ENCODE results near the gene DNLZ.
A peak's percentile ranks its signal among the peaks of the same experiment; 100 is the strongest.
"Not testable (repeated sequence)": the region's sequence is repeated elsewhere in the genome, so short reads cannot be mapped to it uniquely, and the experiment has no call there.

The DNLZ gene

GRCh38 chr9:136326061-136326760, 37.3 kb downstream of the DNLZ start:
- H3K4me3 ChIP-seq: no peak overlapping the region
- H3K27ac ChIP-seq: peak overlapping the region in 20 of 21 experiments; percentile 66 to 87 (median 75)

GRCh38 chr9:136325358-136325757, 38.2 kb downstream of the DNLZ start:
- H3K4me3 ChIP-seq: no peak overlapping the region
- H3K27ac ChIP-seq: peak overlapping the region in 6 of 21 experiments; percentile 29 to 84 (median 68)

DNA sequence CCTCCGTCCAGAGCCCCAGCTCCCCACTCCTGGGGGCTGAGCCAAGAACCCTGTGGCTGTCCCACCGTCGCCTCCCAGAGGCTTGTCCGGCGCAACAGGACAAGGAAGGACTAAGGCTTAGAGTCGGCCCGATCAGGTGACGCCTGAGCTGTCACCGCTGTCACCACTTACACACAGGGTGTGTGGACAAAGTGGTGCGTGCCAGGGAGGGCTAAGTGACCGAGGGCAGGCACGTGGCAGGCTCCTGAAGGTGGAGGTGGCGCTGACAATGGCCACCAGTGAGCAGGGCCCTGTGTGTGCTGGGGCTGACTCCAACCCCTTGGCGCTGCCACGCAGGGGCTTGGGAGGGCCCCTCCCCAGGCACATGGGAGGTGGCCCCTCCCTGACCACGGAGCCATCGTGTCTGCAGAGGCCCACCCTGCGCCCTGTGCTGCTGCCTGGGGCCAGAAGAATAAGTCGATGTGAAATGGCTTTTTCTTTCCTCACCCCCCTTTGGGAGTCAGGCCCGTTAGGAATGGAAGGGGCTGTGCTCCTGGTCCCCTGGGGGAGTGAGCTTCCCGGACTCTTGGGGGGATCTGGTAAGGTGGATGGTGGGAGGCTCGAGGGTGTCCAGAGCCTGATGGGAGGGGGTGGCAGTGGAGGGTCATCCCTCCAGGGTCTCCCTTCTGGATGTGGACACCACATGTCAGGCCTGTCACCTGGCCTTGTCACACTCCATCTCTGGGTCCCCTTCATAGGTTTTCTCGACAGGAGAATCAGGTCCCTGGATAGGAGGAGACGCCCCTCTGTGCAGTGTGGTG, 38.8 kb downstream of the DNLZ start:
- H3K27ac ChIP-seq: peak overlapping the region in 3 of 21 experiments; percentile 14 to 25 (median 20)
- no peak overlapping the region for H3K4me3 ChIP-seq

DNA sequence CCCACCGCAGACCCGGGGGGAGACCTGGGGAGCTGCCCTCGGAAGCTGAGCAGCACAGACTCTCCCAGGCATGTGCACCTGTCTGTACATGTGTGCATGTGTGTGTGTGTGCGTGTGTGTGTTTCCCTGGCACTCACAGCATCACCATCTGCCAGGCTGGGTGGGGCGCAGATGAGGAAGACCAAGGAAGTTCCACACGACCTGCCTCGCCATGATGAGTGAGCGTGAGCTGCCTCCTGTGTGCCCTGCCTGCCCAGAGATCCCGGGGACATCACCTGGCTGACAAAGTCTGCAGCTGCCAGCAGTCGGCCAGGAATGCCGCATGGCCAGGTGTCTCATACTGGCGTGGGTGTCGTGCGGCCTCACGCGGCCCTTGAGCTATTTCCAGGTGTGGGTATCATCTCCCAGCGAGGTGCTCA, 40.2 kb downstream of the DNLZ start:
- Histone ChIP-seq H3K27ac (peak overlapping the region in 1 of 21 experiments; percentile 22), H3K4me3 (no peak overlapping the region)

- H3K27ac ChIP-seq: no peak overlapping the region
- H3K4me3 ChIP-seq: no peak overlapping the region
These were observed 40.7 kb downstream of the DNLZ start for GRCh38 chr9:136322756-136323330.

DNA sequence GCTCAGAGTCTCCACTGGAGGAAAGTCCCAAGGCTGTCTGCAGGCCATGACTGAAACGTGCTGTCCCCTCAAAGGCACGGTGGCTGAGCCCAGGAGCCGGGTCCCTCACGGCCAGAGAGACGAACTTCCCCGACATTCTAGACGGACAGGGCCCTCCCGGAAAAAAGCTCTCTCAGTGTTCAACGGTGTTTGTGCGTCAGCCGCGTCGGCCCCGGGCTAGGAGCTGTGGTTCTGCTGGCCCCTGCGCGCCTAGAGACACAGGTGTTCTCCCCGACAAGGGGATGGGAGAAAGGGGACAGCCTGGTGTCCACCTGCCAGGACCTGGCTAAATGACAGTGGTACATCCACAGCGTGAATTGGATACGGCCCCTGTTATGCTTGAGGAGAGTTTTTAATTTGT, 42.0 kb downstream of the DNLZ start:
- no peak overlapping the region for H3K27ac ChIP-seq

GRCh38 chr9:136320972-136321371, 42.6 kb downstream of the DNLZ start:
- not testable (repeated sequence) for H3K4me3 ChIP-seq, H3K27ac ChIP-seq

More for the DNA sequence above, 42.0 kb downstream of the DNLZ start:
- H3K4me3 ChIP-seq: no peak overlapping the region

DNA sequence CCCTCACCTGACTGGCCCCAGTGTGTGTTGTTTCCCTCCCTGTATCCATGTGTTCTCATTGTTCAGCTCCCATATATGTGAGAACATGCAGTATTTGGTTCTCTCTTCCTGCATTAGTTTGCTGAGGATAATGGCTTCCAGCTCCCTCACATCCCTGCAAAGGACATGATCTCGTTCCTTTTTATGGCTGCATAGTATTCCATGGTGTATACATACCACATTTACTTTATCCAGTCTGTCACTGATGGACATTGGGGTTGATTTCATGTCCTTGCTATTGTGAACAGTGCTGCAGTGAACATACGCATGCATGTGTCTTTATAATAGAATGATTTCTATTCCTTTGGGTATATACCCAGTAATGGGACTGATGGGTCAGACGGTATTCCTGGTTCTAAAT, 43.6 kb downstream of the DNLZ start:
- H3K4me3 ChIP-seq, H3K27ac ChIP-seq: not testable (repeated sequence)

DNA sequence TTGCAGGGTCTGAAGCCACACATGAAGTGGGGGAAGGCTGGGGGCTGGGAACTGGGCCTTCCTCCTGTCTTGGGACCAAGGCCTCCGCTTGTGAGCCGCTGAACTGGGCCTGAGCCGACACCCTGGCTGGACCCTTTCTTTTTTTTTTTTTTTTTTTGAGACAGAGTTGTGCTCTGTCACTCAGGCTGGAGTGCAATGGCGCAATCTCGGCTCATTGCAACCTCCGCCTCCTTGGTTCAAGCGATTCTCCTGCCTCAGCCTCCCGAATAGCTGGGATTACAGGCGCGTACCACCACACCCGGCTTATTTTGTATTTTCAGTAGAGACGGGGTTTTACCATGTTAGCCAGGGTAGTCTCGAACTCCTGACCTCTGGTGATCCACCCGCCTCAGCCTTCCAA, 44.3 kb downstream of the DNLZ start:
- not testable (repeated sequence) for H3K4me3 ChIP-seq, H3K27ac ChIP-seq

- no peak overlapping the region for H3K4me3 ChIP-seq
- no peak overlapping the region for H3K27ac ChIP-seq
These were observed 44.7 kb downstream of the DNLZ start for GRCh38 chr9:136318776-136319241.

- Histone ChIP-seq H3K4me3 (no peak overlapping the region), H3K27ac (no peak overlapping the region)
These were observed 45.3 kb downstream of the DNLZ start for GRCh38 chr9:136318111-136318775.

DNA sequence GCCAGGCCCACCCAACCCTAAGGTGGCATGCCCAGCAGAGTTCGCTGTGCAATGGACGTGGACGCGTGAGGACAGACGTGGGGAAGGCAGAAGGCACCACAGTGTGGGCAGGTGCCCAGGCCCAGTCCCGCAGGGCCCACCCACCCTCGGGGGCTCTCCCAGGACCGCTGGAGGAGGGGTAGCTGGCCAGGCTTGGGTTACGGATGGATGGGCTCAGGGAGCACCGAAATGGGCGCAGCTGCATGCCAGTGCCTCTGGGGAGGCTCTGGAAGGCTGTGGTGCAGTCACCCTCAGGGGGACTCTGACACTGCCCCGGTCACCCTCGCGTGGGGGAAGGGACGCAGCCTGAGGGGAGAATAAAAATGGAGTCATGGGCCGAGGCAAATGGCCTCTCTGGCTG, 45.8 kb downstream of the DNLZ start:
- no peak overlapping the region for H3K27ac ChIP-seq
- H3K4me3 ChIP-seq: no peak overlapping the region

GRCh38 chr9:136316896-136317676, 46.5 kb downstream of the DNLZ start:
- Histone ChIP-seq H3K27ac (no peak overlapping the region), H3K4me3 (no peak overlapping the region)

DNA sequence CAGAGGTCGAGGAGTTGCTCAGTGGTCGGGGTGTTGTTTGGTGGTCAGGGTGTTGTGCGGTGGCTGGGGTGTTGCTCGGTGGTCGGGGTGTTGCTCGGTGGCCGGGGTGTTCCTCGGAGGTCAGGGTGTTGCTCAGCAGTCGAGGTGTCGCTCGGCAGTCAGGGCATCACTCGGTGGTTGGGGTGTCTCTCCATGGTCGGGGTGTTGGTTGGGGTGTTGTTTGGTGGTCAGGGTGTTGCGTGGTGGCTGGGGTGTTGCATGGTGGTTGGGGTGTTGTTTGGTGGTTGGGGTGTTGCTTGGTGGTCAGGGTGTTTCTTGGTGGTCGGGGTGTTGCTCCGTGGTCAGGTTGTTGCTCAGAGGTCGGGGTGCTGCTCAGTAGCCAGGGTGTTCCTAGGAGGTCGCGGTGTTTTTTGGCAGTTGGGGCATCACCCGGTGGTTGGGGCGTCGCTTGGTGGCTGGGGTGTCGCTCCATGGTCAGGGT, 47.2 kb downstream of the DNLZ start:
- no peak overlapping the region for H3K27ac ChIP-seq
- H3K4me3 ChIP-seq: no peak overlapping the region

DNA sequence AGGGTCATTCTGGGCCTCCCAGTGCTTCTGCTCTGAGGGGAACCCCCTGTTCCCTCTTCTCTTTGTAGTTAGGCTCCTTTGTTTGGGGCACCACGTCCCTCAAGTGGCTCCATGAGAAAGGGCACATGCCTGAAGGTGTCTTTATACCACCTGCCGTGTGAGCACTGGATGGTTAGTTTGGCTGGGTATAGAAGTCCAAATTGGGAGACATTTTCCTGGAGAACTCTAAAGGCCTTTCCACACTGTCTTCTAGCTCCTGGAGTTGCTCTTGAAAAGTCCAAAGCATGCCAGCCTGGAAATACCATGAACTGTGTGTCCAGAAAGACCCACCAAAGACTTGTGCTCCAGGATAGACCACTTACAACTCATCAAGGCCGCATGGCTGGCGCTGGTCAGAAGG, 48.6 kb downstream of the DNLZ start:
- Histone ChIP-seq H3K4me3 (no peak overlapping the region), H3K27ac (no peak overlapping the region)

DNA sequence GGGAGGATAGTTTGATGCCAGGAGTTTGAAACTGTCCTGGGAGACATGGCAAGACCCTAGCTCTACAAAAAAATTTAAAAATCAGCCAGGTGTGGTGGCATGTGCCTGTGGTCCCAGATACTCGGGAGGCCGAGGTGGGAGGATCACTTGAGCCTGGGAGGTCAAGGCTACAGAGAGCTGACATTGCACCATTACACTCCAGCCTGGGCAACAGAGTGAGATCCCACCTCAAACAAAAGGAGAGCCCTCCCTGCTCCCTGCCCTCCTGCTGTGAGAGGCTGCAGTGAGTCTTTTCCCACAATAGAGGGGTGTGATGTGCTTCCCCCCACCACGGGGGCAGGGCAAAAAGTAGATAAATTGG, 49.5 kb downstream of the DNLZ start:
- Histone ChIP-seq H3K4me3 (no peak overlapping the region), H3K27ac (no peak overlapping the region)

GRCh38 chr9:136313111-136314055, 50.2 kb downstream of the DNLZ start:
- Histone ChIP-seq H3K4me3 (no peak overlapping the region), H3K27ac (no peak overlapping the region)

DNA sequence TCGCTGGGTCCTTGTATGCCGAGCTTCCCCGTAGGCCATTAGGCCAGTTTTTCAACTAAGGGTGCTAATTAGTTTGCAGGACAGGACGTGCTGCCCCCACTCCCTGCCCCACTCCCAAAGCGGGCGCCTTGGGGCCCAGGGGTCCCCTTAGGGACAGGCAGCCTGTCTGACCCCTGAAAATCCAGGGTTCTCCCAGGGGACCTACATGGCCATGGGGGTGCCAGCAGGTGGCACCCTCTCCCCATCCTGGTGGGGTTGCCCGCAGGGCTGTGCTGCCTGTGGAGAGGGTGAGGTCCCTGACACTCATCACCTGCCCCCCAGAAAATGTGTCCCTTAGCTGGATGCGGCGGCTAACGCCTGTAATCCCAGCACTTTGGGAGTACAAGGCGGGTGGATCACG, 51.1 kb downstream of the DNLZ start:
- H3K4me3 ChIP-seq: no peak overlapping the region
- no peak overlapping the region for H3K27ac ChIP-seq
